Adrenal gland (tissue), 12 donors: Measurements from ENCODE around the gene CHN2. TPM values are rescaled to one million over a fixed set of nuclear protein-coding genes. Genes with fewer than 3 reads are reported as not detected.
A peak's percentile ranks its signal among the peaks of the same experiment; 100 is the strongest.

Experiments used
- DNase-seq, 7 donors: peaks; one replicate each; pipeline ENCODE4 v3.0.0-alpha.2; 2019 to 2020
- H3K27ac ChIP-seq, 5 donors: fragments of 200-600 bp; sonication (generic) in 4 of 5; 1 replicate in 3 of 5; 2 replicates in 2 of 5; pipeline versions ENCODE4 v1.5.1 to v1.8.0; 2016 to 2020; ENCODE audit warnings: mild to moderate bottlenecking in 1 of 5
- H3K27me3 ChIP-seq: fragments of 200-600 bp; 2 replicates; pipeline ENCODE4 v1.8.0; 2021
- H3K36me3 ChIP-seq, 2 donors: fragments of 200-600 bp; replicated peaks in 1 of 2; 1 replicate in 1 of 2; 2 replicates in 1 of 2; pipeline versions ENCODE4 v1.5.1 to v1.8.0; 2018 to 2022
- H3K4me1 ChIP-seq, 2 donors: fragments of 200-600 bp; replicated peaks in 1 of 2; 1 replicate in 1 of 2; 2 replicates in 1 of 2; pipeline versions ENCODE4 v1.5.1 to v1.8.0; 2018 to 2021
- H3K4me3 ChIP-seq, 4 donors: fragments of 200-600 bp; sonication (generic) in 3 of 4; one replicate each; pipeline ENCODE4 v1.5.1; 2016 to 2018
- H3K9me3 ChIP-seq, 3 donors: fragments of 200-600 bp; sonication (generic) in 1 of 3; replicated peaks in 1 of 3; 1 replicate in 2 of 3; 2 replicates in 1 of 3; pipeline versions ENCODE4 v1.5.1 to v1.8.0; 2016 to 2021
- CTCF ChIP-seq, 6 experiments: fragments of 450-650 bp in 4 of 6; fragments of 200-600 bp in 2 of 6; sonication (generic) in 1 of 6; IDR thresholded peaks; 1 replicate in 5 of 6; 2 replicates in 1 of 6; pipeline versions ENCODE4 v1.5.1 to v1.8.0; 2016 to 2021; ENCODE audit warnings: antibody characterized with exemption in 6 of 6, mild to moderate bottlenecking in 2 of 6, moderate library complexity in 1 of 6
- POLR2A ChIP-seq, 2 donors: fragments of 450-650 bp; IDR thresholded peaks; one replicate each; pipeline ENCODE4 v1.6.1; 2017; ENCODE audit warnings: antibody characterized with exemption in 2 of 2, mild to moderate bottlenecking in 2 of 2, moderate library complexity in 1 of 2
- WGBS, 4 donors: extraction: QIAGEN DNeasy Blood & Tissue Kit in 2 of 4; methylation state at CpG; one replicate each; pipeline versions ENCODE4 v1.1.5 to v1.1.7; 2013 to 2017; 5-methylcytosine and 5-hydroxymethylcytosine counted together
- intact Hi-C, 2 donors: fragments of 100-400 bp; cut with DNase I; formaldehyde crosslinking; loops; one replicate each; pipeline versions ENCODE4 v1.14.1 to v1.15.0; 2022 to 2023
- polyA plus RNA-seq, 3 donors: library from polyadenylated mRNA; stranded (reverse); fragments of 200-250 nt in 2 of 3; fragments of 350-450 nt in 1 of 3; fragmentation: Illumina TruSeq in 1 of 3; extraction: RNeasy Lipid Tissue Mini Kit (QIAGEN cat#74804) in 1 of 3; gene quantifications; one replicate each; pipeline ENCODE4 v1.2.3, GENCODE V29; 2013 to 2014
- total RNA-seq, 9 donors: library from RNA; depleted of rRNA in 4 of 9; stranded (reverse); fragments of >200 nt in 4 of 9; fragments of 120-200 nt in 1 of 9; fragmentation: NEBNext Ultra II Directional in 1 of 9; extraction: Animal tissue kit (Norgen Biotek cat#: 25700) in 1 of 9; gene quantifications; one replicate each; pipeline versions ENCODE4 v1.1.0 to v1.2.4, GENCODE V29; 2013 to 2023
- donor health status: healthy with polysubstance abuse.
- donor health status: Bipolar disorder and iron deficiency.
- donor health status: DM: yes; HTN: yes; CAD: no.
- donor health status: DM: no; HTN: no; CAD: no.
- donor health status: DM: no; HTN: no; CAD: no.
- donor health status: DM: yes; HTN: yes; CAD: no.

CHN2 gene
- total and polyA plus RNA-seq, 12 donors: 2.7 to 35.4 (median 11.5) TPM

GRCh38 chr7:29285861-29286260 is 91.3 kb downstream of the CHN2 start:
- Histone ChIP-seq H3K9me3 (no peaks in the 10 kb centered on the region), H3K27me3 (no peaks in the 10 kb centered on the region), H3K4me3 (no peak overlapping the region), H3K36me3 (no peaks in the 10 kb centered on the region), H3K4me1 (no peaks in the 10 kb centered on the region), H3K27ac (no peak overlapping the region)
- DNase-seq: no peak
- TF ChIP-seq CTCF (IDR thresholded peaks at IDR 0.05) (no peak), POLR2A (IDR thresholded peaks at IDR 0.05) (no peak)
- WGBS, 4 donors: 85 to 99% (median 93%) methylated on average over 3 of the region's 3 CpGs
- intact Hi-C loops: no loop called here

GRCh38 chr7:29287366-29287765 is 92.8 kb downstream of the CHN2 start:
- no peaks in the 10 kb centered on the region for H3K27me3 ChIP-seq
- WGBS, 4 donors: 17 to 27% (median 25%) methylated on average over 1 of the region's 1 CpG
- no peak for TF ChIP-seq CTCF (IDR thresholded peaks at IDR 0.05)
- no peaks in the 10 kb centered on the region for H3K9me3 ChIP-seq
- no peaks in the 10 kb centered on the region for H3K4me1 ChIP-seq
- H3K36me3 ChIP-seq: no peaks in the 10 kb centered on the region
- DNase-seq: no peak
- H3K4me3 ChIP-seq: no peak overlapping the region
- intact Hi-C loops: no loop called here
- H3K27ac ChIP-seq: no peak overlapping the region

DNA sequence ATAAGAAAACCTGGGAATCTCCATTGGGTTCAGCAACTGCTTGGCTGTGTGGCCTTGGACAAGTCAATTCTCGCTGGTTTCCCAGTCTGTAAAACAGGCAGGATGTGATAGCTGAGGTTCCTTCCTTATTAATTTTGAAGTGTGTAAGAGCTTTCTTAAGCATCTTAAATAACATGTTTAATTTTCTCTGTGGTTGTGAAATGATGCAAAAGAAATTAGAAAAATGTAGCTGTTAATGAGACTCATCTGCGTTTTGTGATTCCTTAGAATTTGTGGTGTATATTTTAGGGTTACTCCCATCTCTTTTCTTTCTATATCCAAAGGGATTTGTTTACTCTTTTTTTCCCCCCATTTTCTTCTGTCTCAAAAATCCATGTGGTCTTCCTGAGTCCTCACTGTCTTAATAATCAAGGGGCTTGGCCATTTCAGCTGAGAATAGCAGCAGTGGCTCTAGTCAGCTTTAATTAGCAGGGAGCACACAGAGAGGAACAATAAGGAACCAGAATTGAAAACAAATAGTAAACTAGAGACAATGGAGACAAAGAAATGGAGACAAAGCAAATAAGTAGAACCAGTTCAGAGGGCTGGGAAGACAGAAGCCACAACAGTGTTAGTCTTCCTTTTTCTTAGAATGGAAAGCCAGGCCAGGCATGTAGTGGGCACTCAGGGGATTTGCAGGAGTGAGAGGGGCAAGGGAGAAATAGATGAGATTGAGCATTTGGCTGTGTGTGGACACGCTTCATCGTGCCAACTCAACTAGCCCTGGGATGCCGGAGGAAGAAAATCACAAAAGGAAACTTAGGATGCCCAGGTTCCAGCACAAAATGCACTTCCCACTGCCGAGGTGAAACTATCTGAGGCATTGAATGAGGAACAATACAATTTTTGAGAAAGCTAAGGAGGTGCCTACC is 93.9 kb downstream of the CHN2 start:
- H3K9me3 ChIP-seq: no peaks in the 10 kb centered on the region
- H3K4me3 ChIP-seq: no peak overlapping the region
- intact Hi-C loops: no loop called here
- H3K36me3 ChIP-seq: no peaks in the 10 kb centered on the region
- no peaks in the 10 kb centered on the region for H3K27me3 ChIP-seq
- WGBS, 4 donors: 84 to 90% (median 86%) methylated on average over 6 of the region's 6 CpGs
- no peak overlapping the region for H3K27ac ChIP-seq
- no peak for DNase-seq
- TF ChIP-seq POLR2A (IDR thresholded peaks at IDR 0.05) (no peak), CTCF (IDR thresholded peaks at IDR 0.05) (no peak)
- no peaks in the 10 kb centered on the region for H3K4me1 ChIP-seq

- Histone ChIP-seq H3K36me3 (no peaks in the 10 kb centered on the region), H3K9me3 (no peaks in the 10 kb centered on the region), H3K27me3 (no peaks in the 10 kb centered on the region), H3K4me1 (no peaks in the 10 kb centered on the region), H3K4me3 (no peak overlapping the region), H3K27ac (no peak overlapping the region)
- WGBS, 4 donors: 56 to 75% (median 63%) methylated on average over 15 of the region's 15 CpGs
- TF ChIP-seq CTCF (IDR thresholded peaks at IDR 0.05) (no peak), POLR2A (IDR thresholded peaks at IDR 0.05) (no peak)
- peak in 3 of 7 donors; percentile 35 to 48 (median 47) for DNase-seq
- intact Hi-C loops: no loop called here
Measured at GRCh38 chr7:29289156-29290021, 94.8 kb downstream of the CHN2 start.
